ENCODE data around the gene ME3.
"Not testable (repeated sequence)": the region's sequence is repeated elsewhere in the genome, so short reads cannot be mapped to it uniquely, and the experiment has no call there.

Gene ME3

GRCh38 chr11:86565801-86566312, 106.6 kb downstream of the ME3 start:
- TF ChIP-seq SPI1 (IDR thresholded peaks at IDR 0.05; ENCODE audit: borderline replicate concordance, low read depth) (no peak), GABPA (IDR thresholded peaks at IDR 0.05; ENCODE audit: low read depth) (no peak), POLR2AphosphoS5 (IDR thresholded peaks at IDR 0.05; ENCODE audit: low read depth) (no peak), CTCF (IDR thresholded peaks at IDR 0.05; ENCODE audit: insufficient read depth, low read length) (no peak)
- no peak overlapping the region for H3K4me3 ChIP-seq (replicated peaks; ENCODE audit: insufficient read depth, low read length)
- no peak overlapping the region for H3K27ac ChIP-seq (replicated peaks)
- no peaks in the 10 kb centered on the region for H3K27me3 ChIP-seq (ENCODE audit: insufficient read depth, poor library complexity, severe bottlenecking)
- no peak for DNase-seq (ENCODE audit: low read depth in 1 of 2, low spot score in 1 of 2)

GRCh38 chr11:86565388-86565787, 107.0 kb downstream of the ME3 start:
- no peaks in the 10 kb centered on the region for H3K27me3 ChIP-seq (ENCODE audit: insufficient read depth, poor library complexity, severe bottlenecking)

GRCh38 chr11:86562842-86563241, 109.6 kb downstream of the ME3 start:
- not testable (repeated sequence) for H3K27me3 ChIP-seq (ENCODE audit: insufficient read depth, poor library complexity, severe bottlenecking); DNase-seq (ENCODE audit: low read depth in 1 of 2, low spot score in 1 of 2); H3K27ac ChIP-seq (replicated peaks); H3K4me3 ChIP-seq (replicated peaks; ENCODE audit: insufficient read depth, low read length)

More at GRCh38 chr11:86565388-86565787, 107.0 kb downstream of the ME3 start:
- TF ChIP-seq SPI1 (IDR thresholded peaks at IDR 0.05; ENCODE audit: borderline replicate concordance, low read depth) (no peak), REST (IDR thresholded peaks at IDR 0.05; ENCODE audit: insufficient replicate concordance, low read depth) (no peak), POLR2AphosphoS5 (IDR thresholded peaks at IDR 0.05; ENCODE audit: low read depth) (no peak), GABPA (IDR thresholded peaks at IDR 0.05; ENCODE audit: low read depth) (no peak), CTCF (IDR thresholded peaks at IDR 0.05; ENCODE audit: insufficient read depth, low read length) (no peak)
- Histone ChIP-seq H3K4me3 (replicated peaks; ENCODE audit: insufficient read depth, low read length) (no peak overlapping the region), H3K27ac (replicated peaks) (no peak overlapping the region)
- no peak for DNase-seq (ENCODE audit: low read depth in 1 of 2, low spot score in 1 of 2)

GRCh38 chr11:86559311-86559945, 113.0 kb downstream of the ME3 start:
- DNase-seq (ENCODE audit: low read depth in 1 of 2, low spot score in 1 of 2): no peak
- TF ChIP-seq GABPA (IDR thresholded peaks at IDR 0.05; ENCODE audit: low read depth) (no peak), SPI1 (IDR thresholded peaks at IDR 0.05; ENCODE audit: borderline replicate concordance, low read depth) (no peak), POLR2AphosphoS5 (IDR thresholded peaks at IDR 0.05; ENCODE audit: low read depth) (no peak)
- Histone ChIP-seq H3K4me3 (replicated peaks; ENCODE audit: insufficient read depth, low read length) (no peak overlapping the region), H3K27ac (replicated peaks) (no peak overlapping the region), H3K27me3 (ENCODE audit: insufficient read depth, poor library complexity, severe bottlenecking) (no peaks in the 10 kb centered on the region)

GRCh38 chr11:86558841-86559240, 113.6 kb downstream of the ME3 start:
- TF ChIP-seq CTCF (IDR thresholded peaks at IDR 0.05; ENCODE audit: insufficient read depth, low read length) (no peak), POLR2AphosphoS5 (IDR thresholded peaks at IDR 0.05; ENCODE audit: low read depth) (no peak), REST (IDR thresholded peaks at IDR 0.05; ENCODE audit: insufficient replicate concordance, low read depth) (no peak)
- no peak overlapping the region for H3K4me3 ChIP-seq (replicated peaks; ENCODE audit: insufficient read depth, low read length)
- no peak overlapping the region for H3K27ac ChIP-seq (replicated peaks)
- no peaks in the 10 kb centered on the region for H3K27me3 ChIP-seq (ENCODE audit: insufficient read depth, poor library complexity, severe bottlenecking)
- DNase-seq (ENCODE audit: low read depth in 1 of 2, low spot score in 1 of 2): no peak

All from HL-60 (cell line).